ENCODE data around the gene DCC.

Gene DCC

GRCh38 chr18:52496426-52496825 lies 156.4 kb downstream of the DCC start:
- no peak for DNase-seq (ENCODE audit: low read depth in 2 of 2)

GRCh38 chr18:52499016-52499415 lies 159.0 kb downstream of the DCC start:
- no peak for DNase-seq (ENCODE audit: low read depth in 2 of 2)

GRCh38 chr18:52499644-52500043 lies 159.6 kb downstream of the DCC start:
- no peak for DNase-seq (ENCODE audit: low read depth in 2 of 2)

- no peak for DNase-seq (ENCODE audit: low read depth in 2 of 2)
Observed at GRCh38 chr18:52504589-52504988, 164.6 kb downstream of the DCC start.

DNA sequence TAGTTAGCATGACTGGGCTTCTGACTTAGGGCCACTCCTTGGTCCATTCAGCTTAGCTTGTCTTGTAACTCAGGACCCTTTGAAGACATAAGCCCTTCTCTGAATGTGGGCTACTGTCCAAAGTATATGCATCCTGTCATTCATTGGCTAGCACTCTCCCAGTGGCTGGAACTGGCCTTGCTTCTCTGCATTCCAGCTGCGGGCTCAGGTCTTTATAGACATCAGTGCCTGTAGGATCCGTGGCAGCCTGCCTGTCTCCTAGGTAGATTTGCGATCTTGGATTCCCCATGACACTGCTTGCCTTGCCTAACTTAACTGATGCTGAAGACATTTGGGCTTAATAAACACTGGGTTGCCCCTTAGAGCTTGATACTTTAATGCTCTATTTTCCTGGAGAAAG lies 170.1 kb downstream of the DCC start:
- no peak for DNase-seq (ENCODE audit: low read depth in 2 of 2)

DNA sequence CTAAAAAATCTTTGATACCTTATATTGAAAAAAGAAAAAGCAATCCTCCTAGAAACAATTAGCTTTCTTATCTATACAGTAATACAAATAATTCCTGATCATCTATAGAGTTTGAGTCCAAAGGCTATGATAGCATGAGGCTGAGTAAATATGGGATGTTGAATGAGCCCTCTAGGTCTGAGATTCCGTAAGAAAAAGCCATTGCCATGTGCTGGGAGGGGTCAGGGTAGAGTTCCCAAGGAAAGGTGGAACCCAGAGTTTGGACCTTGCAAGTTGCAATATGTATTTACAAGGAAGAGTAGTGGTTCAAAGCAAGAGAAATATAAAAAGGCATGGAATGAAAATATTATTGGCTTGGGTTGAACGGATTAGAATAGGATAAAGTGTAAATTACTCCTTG lies 178.1 kb downstream of the DCC start:
- DNase-seq (ENCODE audit: low read depth in 2 of 2) = no peak

DNA sequence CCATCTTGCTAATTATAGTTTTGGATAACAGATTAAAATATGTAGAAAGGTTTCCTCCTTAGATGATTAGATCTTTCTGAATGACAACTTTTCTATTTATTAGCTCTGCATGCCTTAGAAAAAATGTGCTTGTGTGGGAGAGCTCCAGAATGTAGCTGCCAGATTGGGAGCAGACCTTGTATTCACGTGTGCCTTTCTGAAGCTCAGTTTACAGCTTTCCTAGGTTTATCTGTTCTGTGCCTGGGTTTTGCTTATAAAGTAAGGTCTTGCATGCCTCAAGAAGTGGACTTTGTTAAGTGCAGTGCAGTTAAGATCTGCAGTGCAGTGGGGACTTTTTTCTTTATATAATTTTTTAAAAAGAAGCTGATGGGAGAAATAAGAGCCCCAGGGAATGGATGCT lies 179.0 kb downstream of the DCC start:
- no peak for DNase-seq (ENCODE audit: low read depth in 2 of 2)

DNA sequence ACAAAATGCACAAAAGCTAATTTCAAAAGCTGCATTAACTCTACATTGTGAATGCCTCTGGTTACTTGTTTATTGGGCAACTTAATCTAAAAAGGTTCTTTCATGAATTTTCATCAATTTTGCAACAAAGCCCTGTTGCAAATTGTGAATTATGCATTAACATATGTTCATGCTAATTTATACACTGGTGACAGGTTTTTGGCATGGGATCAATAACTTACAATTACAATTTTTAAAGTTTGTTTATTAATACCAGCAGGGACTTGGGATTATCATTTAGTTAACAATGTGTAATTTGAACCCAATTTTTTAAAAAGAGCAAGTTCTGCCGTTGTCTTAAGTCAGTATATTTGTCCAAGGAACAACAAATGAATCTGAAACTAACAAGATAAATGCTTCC lies 183.6 kb downstream of the DCC start:
- no peak for DNase-seq (ENCODE audit: low read depth in 2 of 2)

GRCh38 chr18:52531836-52532235 lies 191.8 kb downstream of the DCC start:
- no peak for DNase-seq (ENCODE audit: low read depth in 2 of 2)

- no peak for DNase-seq (ENCODE audit: low read depth in 2 of 2)
Observed at GRCh38 chr18:52536039-52536438, 196.0 kb downstream of the DCC start.

DNA sequence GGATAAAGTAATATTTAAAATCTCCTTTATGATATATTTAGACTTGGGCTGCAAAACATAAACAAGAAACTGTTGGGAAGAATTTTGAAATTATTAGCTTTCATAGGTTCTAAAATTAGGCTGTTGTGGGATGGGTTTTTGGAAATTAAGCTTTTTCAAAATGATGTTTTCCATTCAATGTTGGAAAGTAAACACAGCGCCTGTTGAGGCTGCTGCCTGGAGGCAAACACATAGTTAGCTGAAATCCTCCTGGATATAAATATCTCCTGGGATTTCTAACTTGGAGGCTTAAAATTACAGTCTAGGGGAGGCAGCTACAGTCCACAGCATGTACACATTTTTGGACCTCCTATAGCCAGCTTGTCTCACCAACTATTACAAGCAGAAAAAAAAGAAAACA lies 197.3 kb downstream of the DCC start:
- no peak for DNase-seq (ENCODE audit: low read depth in 2 of 2)

- no peak for DNase-seq (ENCODE audit: low read depth in 2 of 2)
Observed at GRCh38 chr18:52541056-52541455, 201.1 kb downstream of the DCC start.

- no peak for DNase-seq (ENCODE audit: low read depth in 2 of 2)
Observed at GRCh38 chr18:52544086-52544485, 204.1 kb downstream of the DCC start.

DNA sequence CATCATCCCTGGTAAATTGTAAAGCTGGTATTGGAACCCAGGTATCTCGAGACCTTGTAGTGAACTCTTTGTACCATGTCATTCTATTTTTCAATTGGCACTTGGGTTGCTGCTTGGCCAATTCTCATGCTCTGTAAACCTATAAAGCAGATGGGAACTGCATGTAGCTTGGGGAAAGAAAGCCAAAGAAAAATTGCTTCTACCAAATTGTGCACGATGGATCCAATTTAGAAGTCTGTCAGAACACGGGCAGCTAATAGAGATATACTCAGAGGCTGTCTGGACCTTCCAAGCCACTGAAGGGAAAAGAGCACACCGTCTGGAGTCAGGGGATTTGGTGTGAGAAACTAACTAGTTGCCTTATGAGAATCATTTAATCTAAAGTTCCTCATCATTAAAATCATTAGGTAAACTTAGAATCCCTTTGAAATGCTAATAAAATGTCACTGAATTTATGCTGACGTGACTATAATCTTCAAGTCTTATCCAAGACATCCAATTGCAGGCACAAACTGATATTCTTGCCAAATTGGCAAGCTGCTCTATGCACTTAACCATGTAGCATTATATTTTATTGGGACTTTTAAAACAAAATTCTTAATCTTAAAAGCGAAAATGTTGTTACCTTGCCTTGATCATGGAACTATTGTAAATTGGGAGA lies 206.8 kb downstream of the DCC start:
- no peak for DNase-seq (ENCODE audit: low read depth in 2 of 2)

GRCh38 chr18:52553441-52553840 lies 213.4 kb downstream of the DCC start:
- DNase-seq (ENCODE audit: low read depth in 2 of 2) = no peak

DNA sequence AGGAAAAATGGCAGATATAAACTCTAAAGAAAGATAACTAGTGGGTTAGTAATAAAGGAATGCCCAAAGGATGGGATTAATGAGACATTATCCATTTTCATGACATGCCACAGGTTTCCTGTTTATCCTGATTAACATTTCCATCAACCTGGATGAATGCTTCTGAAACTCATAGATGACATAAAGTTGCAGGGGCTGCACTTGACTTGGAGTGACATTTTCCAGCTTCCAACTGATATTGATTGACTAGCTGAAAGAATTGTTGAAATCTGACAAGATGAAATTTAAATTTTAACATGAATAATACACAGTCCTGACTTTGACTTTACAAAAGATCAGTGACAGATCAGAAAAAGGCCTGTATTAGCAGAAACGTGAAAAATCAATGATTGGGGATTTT lies 214.2 kb downstream of the DCC start:
- DNase-seq (ENCODE audit: low read depth in 2 of 2) = no peak

DNA sequence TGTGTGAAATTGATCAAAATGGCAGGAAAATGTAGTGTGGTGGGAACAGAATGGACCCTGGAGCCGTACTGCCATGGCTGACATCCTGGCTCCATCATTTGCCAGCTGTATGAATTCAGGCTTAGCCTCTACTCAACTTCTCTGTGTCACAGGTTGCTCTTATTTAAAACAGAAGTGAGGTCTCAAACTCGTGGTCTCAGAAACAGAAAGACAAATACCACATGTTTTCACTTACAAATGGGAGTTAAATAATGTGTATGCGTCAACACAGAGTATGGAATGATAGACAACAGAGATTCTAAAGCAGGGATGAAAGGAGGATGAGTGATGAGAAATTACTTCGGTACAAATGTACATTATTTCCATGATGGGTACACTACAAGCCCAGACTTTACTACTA lies 227.4 kb downstream of the DCC start:
- no peak for DNase-seq (ENCODE audit: low read depth in 2 of 2)

- DNase-seq (ENCODE audit: low read depth in 2 of 2) = no peak
Observed at GRCh38 chr18:52569492-52569891, 229.5 kb downstream of the DCC start.

DNA sequence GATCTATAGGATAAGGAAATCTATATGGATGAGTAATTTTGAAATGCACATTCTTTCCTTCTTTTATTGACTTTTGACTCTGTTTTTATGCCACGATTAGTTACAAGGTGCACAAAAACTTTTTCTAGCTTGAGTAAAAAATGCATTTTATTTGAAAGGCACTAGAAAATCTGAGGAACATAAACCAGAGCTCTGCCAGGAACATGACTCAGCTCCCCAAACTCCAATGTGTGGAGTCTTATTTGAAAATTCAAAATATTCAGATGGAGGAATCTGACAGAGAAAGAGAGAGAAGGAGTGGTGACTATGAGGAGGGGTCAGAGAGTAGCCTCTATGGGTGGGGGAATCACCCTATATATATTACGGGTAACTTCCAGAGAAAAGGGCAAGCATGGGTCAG lies 231.0 kb downstream of the DCC start:
- DNase-seq (ENCODE audit: low read depth in 2 of 2) = no peak

GRCh38 chr18:52572036-52573000 lies 232.3 kb downstream of the DCC start:
- no peak for DNase-seq (ENCODE audit: low read depth in 2 of 2)

DNA sequence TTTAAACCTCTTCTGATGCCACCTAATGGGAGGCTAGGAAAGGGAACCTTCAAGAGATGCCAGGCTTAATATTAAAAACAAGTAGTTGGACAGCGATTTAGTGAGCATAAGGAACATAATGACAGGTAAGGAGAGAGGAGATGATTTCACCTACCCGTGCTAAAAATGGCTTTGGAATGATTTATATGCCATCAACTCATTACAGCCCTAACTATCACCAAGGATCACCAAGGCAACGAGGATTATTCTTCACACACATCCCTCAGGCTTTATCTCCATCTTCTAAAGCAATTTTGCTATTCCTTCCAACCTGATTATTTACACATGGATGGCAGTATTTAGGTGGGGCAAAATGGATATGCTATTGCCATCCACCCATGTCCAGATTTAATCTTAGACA lies 237.8 kb downstream of the DCC start:
- no peak for DNase-seq (ENCODE audit: low read depth in 2 of 2)

GRCh38 chr18:52582061-52582460 lies 242.1 kb downstream of the DCC start:
- DNase-seq (ENCODE audit: low read depth in 2 of 2) = no peak

DNA sequence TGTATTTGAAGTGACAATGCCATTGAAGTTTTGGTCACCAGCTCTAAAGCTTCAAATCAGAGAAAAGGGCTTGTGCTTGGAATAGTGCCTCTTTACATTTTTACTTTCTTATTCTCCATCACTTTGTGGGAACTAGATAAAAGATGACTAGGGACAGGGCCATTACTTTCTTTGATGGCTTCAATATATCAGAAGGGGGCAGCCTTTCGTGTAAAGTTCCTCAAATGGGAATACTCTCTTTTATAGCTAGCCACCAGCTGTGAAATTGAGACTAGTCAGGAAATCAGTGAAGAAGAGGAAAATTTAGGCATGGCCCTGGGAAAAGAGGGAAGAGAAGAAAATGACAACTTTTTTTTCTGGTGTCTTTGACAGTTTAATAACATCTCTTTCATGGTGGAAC lies 242.5 kb downstream of the DCC start:
- DNase-seq (ENCODE audit: low read depth in 2 of 2) = no peak

All from stimulated activated CD8-positive, alpha-beta memory T cell treated with anti-CD3 and anti-CD28 coated beads, Interleukin-7, amount 100 ng/mL, for 4 hours (primary cell).